Nephron progenitor cell (in vitro differentiated cells): Measurements from ENCODE around the gene CUTC.

ENCODE experiments used
- DNase-seq: peaks from one replicate; pipeline ENCODE4 v3.0.0; 2021
- H3K27ac Mint-ChIP-seq: 2 replicates; pipeline ENCODE4 v1.8.0; 2021; ENCODE audit warnings: mild to moderate bottlenecking, moderate library complexity, mixed read lengths
- H3K27me3 Mint-ChIP-seq: 2 replicates; pipeline ENCODE4 v1.8.0; 2021; ENCODE audit warnings: mild to moderate bottlenecking, low read depth, mixed read lengths; ENCODE audit not compliant: poor library complexity
- H3K36me3 Mint-ChIP-seq: 2 replicates; pipeline ENCODE4 v1.8.0; 2021; ENCODE audit warnings: low read depth, mixed read lengths
- H3K4me1 Mint-ChIP-seq: 2 replicates; pipeline ENCODE4 v1.8.0; 2021; ENCODE audit warnings: mixed read lengths
- H3K4me3 Mint-ChIP-seq: 2 replicates; pipeline ENCODE4 v1.8.0; 2021; ENCODE audit warnings: mild to moderate bottlenecking, moderate library complexity, mixed read lengths
- H3K9me3 Mint-ChIP-seq: 2 replicates; pipeline ENCODE4 v1.8.0; 2021; ENCODE audit warnings: mild to moderate bottlenecking, moderate library complexity, mixed read lengths
- TF ChIP-seq, protein P1 (sequence below): fragments of 200-600 bp; sonication (generic); IDR thresholded peaks from 2 replicates; pipeline ENCODE4 v1.5.0; 2021; ENCODE audit warnings: antibody characterized with exemption

CUTC gene

DNA sequence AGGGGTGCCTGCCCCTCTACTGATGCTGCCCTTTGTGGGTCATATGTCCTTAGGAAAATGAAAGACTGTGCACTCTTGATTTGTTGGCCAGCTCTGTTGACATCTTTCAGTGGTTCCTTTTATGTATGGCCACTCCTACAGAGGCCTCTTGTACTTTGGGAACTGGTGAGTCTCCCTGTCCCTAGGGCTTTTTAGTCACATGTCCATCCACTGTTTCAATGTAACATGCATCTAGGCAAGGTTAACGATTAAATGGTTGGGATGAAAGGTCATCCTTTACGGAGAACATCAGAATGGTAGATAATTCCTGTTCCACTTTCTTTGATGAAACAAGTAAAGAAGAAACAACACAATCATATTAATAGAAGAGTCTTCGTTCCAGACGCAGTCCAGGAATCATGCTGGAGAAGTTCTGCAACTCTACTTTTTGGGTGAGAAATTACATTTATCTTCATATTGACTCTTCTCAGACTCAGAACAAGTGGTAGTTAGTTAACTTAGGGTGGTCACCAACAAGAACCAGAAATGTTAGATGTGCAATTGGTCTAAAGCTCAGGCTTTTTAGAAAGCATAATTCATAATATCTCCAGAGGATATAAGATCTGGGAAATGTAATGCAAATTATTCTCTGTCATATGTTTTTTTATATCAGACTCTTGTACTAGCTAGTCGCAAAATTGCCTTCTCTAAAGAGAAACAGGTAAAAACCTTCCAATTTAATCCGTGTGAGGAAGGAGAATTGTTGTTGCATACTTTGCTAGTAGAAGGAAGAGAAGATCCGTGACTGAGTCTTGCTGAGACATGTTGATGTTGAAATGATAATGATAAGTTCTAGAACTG is 50.6 kb downstream of the CUTC start, which contains the start of gene ABCC2:
Gene ABCC2 (plus strand): TSS at position 194 of the 840 bp plus-strand sequence. CDS start 205 bp downstream, at position 399.
- H3K4me1 Mint-ChIP-seq: peaks cover 24% of the 10 kb centered on the region
- H3K4me3 Mint-ChIP-seq: no peak within 1 kb of the TSS
- peaks cover 20% of the 10 kb centered on the region for H3K9me3 Mint-ChIP-seq
- H3K27ac Mint-ChIP-seq: no peak within 1 kb of the TSS
- no peaks in the 10 kb centered on the region for H3K36me3 Mint-ChIP-seq
- H3K27me3 Mint-ChIP-seq: no peaks in the 10 kb centered on the region
- TF ChIP-seq, protein P1, sequence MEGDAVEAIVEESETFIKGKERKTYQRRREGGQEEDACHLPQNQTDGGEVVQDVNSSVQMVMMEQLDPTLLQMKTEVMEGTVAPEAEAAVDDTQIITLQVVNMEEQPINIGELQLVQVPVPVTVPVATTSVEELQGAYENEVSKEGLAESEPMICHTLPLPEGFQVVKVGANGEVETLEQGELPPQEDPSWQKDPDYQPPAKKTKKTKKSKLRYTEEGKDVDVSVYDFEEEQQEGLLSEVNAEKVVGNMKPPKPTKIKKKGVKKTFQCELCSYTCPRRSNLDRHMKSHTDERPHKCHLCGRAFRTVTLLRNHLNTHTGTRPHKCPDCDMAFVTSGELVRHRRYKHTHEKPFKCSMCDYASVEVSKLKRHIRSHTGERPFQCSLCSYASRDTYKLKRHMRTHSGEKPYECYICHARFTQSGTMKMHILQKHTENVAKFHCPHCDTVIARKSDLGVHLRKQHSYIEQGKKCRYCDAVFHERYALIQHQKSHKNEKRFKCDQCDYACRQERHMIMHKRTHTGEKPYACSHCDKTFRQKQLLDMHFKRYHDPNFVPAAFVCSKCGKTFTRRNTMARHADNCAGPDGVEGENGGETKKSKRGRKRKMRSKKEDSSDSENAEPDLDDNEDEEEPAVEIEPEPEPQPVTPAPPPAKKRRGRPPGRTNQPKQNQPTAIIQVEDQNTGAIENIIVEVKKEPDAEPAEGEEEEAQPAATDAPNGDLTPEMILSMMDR: no peak
- DNase-seq: no peak

DNA sequence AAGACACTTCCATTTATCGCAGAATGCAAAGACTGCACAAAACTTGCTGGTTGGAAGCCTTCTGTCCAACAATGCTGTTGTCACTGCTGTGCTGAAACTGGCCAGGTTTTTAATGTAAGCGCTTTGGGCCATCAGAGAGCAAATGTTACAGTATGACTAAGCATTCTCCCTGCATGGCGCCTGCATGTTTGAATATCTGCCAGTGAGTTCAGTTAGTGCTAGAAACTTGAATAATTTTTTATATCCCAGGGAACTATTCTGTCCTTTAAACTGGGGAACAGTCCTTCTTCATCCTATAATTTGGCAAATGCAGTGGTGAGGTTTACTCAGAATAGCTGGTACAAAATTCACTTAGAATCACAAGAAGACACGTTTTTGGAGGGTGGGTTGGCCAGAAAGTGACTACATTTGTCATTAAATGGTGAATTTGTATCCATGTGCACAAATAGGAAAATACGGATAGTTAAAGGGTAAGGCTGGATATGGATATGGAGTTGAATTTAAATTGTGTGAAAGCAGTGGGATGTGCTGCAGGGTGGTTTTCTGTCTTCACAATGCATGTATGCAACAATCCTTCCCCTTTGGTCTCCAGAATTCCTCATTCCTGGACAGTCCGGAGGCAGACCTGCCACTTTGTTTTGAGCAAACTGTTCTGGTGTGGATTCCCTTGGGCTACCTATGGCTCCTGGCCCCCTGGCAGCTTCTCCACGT is 52.1 kb downstream of the CUTC start:
- no peak for DNase-seq
- H3K27me3 Mint-ChIP-seq: no peaks in the 10 kb centered on the region
- no peaks in the 10 kb centered on the region for H3K36me3 Mint-ChIP-seq
- peaks cover 17% of the 10 kb centered on the region for H3K4me1 Mint-ChIP-seq
- H3K27ac Mint-ChIP-seq: no peak overlapping the region
- TF ChIP-seq, protein P1: no peak
- H3K4me3 Mint-ChIP-seq: no peak overlapping the region
- H3K9me3 Mint-ChIP-seq: peaks cover 15% of the 10 kb centered on the region

DNA sequence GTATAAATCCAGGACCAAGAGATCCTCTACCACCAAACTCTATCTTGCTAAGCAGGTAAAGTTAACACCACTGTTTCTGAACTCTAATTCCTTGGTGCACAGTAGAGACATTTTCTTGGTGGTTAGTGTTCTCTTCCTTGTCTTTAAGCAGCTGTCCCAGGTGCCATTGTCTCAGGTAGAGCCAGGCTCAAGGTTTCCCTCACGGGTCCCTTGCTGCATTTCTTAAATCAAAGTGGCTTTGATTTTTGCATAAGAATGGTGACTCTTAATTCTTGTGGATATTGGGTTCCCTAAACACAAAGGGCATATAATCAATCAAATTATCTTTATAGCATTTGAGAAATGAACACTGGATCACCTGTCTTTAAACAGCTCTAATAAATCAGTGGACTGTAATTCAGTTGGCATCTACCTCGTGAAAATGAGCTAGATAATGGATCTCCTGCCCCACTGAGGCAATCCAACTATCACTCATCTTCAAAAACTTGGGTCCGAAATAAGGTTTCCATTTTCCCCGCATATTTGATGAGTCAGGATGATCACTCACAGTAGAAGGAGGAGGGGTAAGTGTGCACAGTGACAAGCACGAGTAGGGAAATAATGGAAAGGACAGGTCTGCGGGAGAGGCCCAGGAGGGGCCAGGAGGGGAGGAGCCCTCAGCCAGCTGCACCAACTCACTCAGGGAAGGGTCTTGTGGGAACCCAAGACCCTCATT is 52.9 kb downstream of the CUTC start:
- peaks cover 10% of the 10 kb centered on the region for H3K4me1 Mint-ChIP-seq
- H3K9me3 Mint-ChIP-seq: peaks cover 11% of the 10 kb centered on the region
- no peak for DNase-seq
- no peaks in the 10 kb centered on the region for H3K36me3 Mint-ChIP-seq
- H3K27me3 Mint-ChIP-seq: no peaks in the 10 kb centered on the region
- H3K4me3 Mint-ChIP-seq: no peak overlapping the region
- H3K27ac Mint-ChIP-seq: no peak overlapping the region
- TF ChIP-seq, protein P1: no peak

DNA sequence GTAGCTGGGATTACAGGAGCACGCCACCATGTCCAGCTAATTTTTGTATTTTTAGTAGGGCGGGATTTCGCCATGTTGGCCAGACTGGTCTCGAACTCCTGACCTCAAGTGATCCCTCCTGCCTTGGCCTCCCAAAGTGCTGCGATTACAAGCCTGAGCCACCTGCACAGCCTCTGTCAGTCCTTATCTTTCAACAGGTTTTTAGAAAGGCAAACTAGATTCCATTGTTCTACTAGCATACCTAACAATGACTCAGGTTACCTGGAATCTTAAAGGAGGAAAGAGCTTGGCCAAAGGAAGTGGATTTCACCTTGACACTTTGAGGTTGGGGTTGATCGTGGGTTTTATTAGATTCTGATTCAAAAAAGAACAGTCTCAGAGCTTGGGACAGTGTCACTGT is 53.6 kb downstream of the CUTC start:
- TF ChIP-seq, protein P1: no peak
- Mint-ChIP-seq H3K27ac (no peak overlapping the region), H3K4me1 (peaks cover 10% of the 10 kb centered on the region), H3K4me3 (no peak overlapping the region), H3K36me3 (no peaks in the 10 kb centered on the region), H3K27me3 (no peaks in the 10 kb centered on the region), H3K9me3 (peaks cover 8% of the 10 kb centered on the region)
- no peak for DNase-seq

DNA sequence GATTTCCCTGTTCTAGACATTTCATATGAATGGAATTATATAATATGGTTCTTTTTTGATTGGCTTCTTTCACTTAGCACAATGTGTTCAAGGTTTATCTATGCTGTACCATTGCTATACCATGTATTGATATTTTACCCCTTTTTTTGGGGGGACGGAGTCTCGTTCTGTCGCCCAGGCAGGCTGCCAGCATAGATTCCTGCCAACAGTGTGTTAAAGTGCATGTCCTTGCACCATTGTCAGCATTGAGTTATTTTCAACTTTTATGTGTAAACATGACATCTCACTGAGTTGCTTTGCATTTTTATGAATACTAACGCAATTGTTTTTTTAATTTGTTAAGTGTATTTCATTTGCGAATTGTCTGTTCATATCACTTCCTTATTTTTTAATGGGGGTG is 55.3 kb downstream of the CUTC start:
- H3K9me3 Mint-ChIP-seq: peaks cover 5% of the 10 kb centered on the region
- no peaks in the 10 kb centered on the region for H3K27me3 Mint-ChIP-seq
- TF ChIP-seq, protein P1: no peak
- H3K4me1 Mint-ChIP-seq: peaks cover 3% of the 10 kb centered on the region
- no peak overlapping the region for H3K27ac Mint-ChIP-seq
- no peak for DNase-seq
- H3K4me3 Mint-ChIP-seq: no peak overlapping the region
- no peaks in the 10 kb centered on the region for H3K36me3 Mint-ChIP-seq
